ENCODE data around the gene ATP1B1.
"Not testable (repeated sequence)": the region's sequence is repeated elsewhere in the genome, so short reads cannot be mapped to it uniquely, and the experiment has no call there.

The ATP1B1 gene

DNA sequence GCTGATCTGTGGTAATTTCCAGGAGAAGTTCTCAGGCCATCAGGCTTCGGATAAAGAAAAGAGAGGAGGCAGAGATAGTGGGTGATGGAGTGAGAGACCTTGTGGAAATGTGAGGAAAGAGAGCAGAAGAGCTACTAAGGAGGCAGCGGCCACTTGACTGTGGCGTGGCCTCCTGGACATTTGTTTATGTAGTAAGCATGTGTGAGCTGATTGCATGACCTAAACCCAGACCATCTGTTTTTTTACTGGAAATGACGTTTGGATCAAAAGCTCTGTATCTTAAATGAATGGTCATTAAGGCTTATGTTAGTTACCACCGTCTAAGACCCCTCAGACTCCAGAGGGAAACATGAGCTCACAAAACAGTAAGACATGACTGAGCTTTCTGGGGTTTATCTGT lies 13.6 kb downstream of the ATP1B1 start:
- no peak for DNase-seq (ENCODE audit: low read depth)
- TF ChIP-seq, protein P1, sequence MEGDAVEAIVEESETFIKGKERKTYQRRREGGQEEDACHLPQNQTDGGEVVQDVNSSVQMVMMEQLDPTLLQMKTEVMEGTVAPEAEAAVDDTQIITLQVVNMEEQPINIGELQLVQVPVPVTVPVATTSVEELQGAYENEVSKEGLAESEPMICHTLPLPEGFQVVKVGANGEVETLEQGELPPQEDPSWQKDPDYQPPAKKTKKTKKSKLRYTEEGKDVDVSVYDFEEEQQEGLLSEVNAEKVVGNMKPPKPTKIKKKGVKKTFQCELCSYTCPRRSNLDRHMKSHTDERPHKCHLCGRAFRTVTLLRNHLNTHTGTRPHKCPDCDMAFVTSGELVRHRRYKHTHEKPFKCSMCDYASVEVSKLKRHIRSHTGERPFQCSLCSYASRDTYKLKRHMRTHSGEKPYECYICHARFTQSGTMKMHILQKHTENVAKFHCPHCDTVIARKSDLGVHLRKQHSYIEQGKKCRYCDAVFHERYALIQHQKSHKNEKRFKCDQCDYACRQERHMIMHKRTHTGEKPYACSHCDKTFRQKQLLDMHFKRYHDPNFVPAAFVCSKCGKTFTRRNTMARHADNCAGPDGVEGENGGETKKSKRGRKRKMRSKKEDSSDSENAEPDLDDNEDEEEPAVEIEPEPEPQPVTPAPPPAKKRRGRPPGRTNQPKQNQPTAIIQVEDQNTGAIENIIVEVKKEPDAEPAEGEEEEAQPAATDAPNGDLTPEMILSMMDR (IDR thresholded peaks at IDR 0.05; ENCODE audit: low read depth, low read length, missing control alignments) = no peak
- no peak overlapping the region for H3K4me3 ChIP-seq (ENCODE audit: low read depth, low read length)

DNA sequence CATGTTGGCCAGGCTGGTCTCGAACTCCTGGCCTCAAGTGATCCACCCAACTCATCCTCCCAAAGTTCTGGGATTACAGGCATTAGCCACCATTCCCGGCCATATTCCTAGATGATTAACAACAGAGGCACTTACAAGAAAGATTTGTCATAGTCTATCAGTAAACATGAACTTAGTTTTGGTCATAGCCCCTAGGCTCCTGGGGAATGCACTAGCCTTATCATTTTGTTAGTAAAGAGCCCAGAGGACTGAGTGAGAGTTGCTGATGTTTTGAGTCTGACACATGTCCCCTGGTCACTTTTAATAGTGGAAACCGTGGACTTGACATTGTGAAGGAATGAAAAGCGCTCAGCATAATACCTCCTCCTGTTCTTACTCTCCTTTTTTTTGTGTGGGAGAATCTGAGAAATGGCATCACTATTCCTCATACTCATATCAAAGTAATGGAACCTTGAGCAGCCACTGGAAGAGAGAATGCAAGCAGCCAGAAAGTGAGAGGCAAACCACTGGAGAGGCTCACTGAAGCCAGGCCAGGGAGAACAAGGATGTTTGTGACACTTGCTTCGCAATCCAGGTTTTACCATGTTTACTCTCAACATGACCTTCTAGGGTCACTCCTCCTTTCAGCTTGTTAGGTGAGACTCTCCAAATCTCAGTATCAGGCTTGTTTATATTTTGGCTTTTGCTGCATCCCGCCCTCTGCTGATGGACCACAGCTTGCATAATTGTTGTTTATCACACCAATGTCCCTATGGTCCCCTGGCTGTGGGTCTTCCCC lies 14.8 kb downstream of the ATP1B1 start:
- TF ChIP-seq, protein P1 (IDR thresholded peaks at IDR 0.05; ENCODE audit: low read depth, low read length, missing control alignments) = no peak

DNA sequence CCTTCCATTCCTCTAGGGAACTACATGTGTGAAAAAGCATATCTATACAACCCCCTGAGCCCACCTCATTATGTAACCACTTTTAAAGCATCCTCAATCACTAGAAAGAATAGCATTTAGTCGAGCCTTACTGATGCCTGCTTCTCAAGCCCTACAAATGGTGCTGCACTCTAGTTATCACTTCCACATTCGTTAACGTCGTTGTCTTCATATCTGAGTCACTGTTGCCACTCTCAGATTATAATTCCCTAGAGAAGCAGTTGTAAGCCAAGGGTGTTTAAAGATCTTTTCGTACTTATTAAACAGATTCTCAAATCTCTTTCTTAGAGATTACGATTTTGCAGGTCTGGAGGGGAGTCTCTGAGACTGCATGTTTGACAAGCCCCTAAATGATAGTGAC lies 16.5 kb downstream of the ATP1B1 start:
- no peak for DNase-seq (ENCODE audit: low read depth)
- TF ChIP-seq, protein P1 (IDR thresholded peaks at IDR 0.05; ENCODE audit: low read depth, low read length, missing control alignments) = no peak
- no peak overlapping the region for H3K4me3 ChIP-seq (ENCODE audit: low read depth, low read length)

More for the DNA sequence above, 14.8 kb downstream of the ATP1B1 start:
- DNase-seq (ENCODE audit: low read depth) = no peak
- H3K4me3 ChIP-seq (ENCODE audit: low read depth, low read length) = no peak overlapping the region

DNA sequence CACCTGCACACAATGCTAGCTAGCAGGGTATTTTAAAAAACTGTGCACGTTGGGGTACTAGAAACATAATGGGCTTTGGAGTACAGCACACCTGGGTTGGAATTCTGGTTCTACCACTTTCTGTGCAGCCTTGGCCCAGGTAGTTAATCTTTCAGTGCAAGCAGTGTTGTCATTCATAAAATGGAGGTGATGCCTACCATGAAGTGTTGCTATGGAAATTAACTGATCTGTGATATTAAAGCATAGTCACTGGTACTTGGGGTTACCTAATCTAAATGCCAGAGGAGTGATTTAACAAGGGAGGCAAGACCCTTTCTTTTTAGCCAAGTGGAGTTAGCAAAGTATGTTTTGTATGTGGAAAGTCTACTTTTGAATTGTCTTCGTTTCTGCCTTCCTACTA lies 18.0 kb downstream of the ATP1B1 start:
- TF ChIP-seq, protein P1 (IDR thresholded peaks at IDR 0.05; ENCODE audit: low read depth, low read length, missing control alignments) = no peak
- DNase-seq (ENCODE audit: low read depth) = no peak
- no peak overlapping the region for H3K4me3 ChIP-seq (ENCODE audit: low read depth, low read length)

DNA sequence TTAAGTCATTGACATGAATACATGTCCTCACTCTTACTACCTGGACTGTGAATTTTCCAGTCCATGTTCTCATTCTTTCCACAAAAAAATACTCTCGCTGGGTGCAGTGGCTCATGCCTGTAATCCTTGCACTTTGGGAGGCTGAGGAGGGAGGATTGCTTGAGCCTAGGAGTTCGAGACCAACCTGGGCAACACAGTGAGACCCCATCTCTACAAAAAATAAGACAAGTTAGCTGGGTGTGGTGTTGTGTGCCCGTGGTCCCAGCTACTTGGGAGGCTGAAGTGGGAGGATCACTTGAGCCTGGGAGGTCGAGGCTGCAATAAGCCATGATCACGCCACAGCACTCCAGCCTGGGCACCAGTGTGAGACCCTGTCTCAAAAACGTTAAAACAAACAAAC lies 19.1 kb downstream of the ATP1B1 start:
- not testable (repeated sequence) for H3K4me3 ChIP-seq (ENCODE audit: low read depth, low read length); DNase-seq (ENCODE audit: low read depth)

DNA sequence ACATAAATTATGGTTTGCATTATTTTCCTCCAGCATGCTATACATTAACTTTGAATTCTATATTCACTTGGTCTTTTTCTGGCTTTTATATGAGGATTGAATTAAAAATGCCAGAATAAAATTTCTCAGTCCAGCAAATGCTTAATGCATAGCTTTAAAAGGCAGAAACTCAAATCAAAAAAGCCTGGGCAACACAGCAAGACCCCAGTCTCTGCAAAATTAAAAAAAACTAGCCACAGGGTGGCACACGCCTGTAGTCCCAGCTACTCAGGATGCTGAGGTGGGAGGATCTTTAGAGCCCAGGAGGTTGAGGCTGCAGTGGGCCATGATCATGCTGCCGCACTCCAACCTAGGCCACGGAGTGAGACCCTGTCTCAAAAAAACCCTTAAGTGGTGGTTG lies 19.8 kb downstream of the ATP1B1 start:
- no peak overlapping the region for H3K4me3 ChIP-seq (ENCODE audit: low read depth, low read length)
- TF ChIP-seq, protein P1 (IDR thresholded peaks at IDR 0.05; ENCODE audit: low read depth, low read length, missing control alignments) = no peak
- no peak for DNase-seq (ENCODE audit: low read depth)

DNA sequence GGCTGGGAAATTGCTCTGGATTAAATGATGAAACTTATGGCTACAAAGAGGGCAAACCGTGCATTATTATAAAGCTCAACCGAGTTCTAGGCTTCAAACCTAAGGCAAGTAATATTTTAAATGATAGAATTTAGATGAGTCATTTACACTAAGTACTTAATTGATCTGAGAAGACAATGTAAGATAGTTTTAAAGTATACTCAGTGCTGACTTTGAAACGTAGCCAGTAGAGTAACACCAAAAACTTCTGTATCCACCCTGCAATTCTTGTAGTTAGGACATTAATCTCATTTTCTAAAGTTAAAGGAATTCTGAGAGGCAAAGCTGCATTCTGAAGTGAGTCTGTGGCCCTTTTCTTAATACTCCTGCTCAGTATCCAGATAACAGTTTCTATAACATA lies 20.8 kb downstream of the ATP1B1 start:
- no peak for DNase-seq (ENCODE audit: low read depth)
- H3K4me3 ChIP-seq (ENCODE audit: low read depth, low read length) = no peak overlapping the region
- TF ChIP-seq, protein P1 (IDR thresholded peaks at IDR 0.05; ENCODE audit: low read depth, low read length, missing control alignments) = no peak

All from GM12864 (cell line).